K562 (cell line): ENCODE results near the gene DND1. TPM values are rescaled to one million over a fixed set of nuclear protein-coding genes. Genes with fewer than 3 reads are reported as not detected.
A peak's percentile ranks its signal among the peaks of the same experiment; 100 is the strongest.

ENCODE experiments used
- AFF1 ChIP-seq, 2 experiments: fragments of 450-650 bp; IDR thresholded peaks; 2 replicates each; pipeline ENCODE4 v1.6.1; 2018; ENCODE audit warnings: mild to moderate bottlenecking in 2 of 2, low read depth in 1 of 2; ENCODE audit not compliant: partially characterized antibody in 2 of 2
- CREB3L1 ChIP-seq: fragments of 450-650 bp; IDR thresholded peaks from 2 replicates; pipeline ENCODE4 v1.6.1; 2014; ENCODE audit warnings: low read depth, mild to moderate bottlenecking, moderate library complexity, borderline replicate concordance
- DMBX1 ChIP-seq: fragments of 250-450 bp; sonication (Bioruptor Pico); IDR thresholded peaks from 2 replicates; pipeline ENCODE4 v1.8.0; 2022; ENCODE audit warnings: inconsistent platforms, mild to moderate bottlenecking, moderate library complexity, borderline replicate concordance
- ELF4 ChIP-seq: fragments of 450-650 bp; formaldehyde crosslinking; IDR thresholded peaks from 2 replicates; pipeline ENCODE4 v1.4.0; 2022; ENCODE audit warnings: missing genetic modification characterization
- ETV6 ChIP-seq, 3 experiments: fragments of 150-350 bp in 1 of 3; sonication (generic) in 1 of 3; formaldehyde crosslinking in 1 of 3; IDR thresholded peaks; 2 replicates each; pipeline versions ENCODE4 v1.6.1 to v1.8.0; 2014 to 2022; ENCODE audit warnings: borderline replicate concordance in 2 of 3, low read depth in 2 of 3, antibody characterized with exemption in 1 of 3, low read length in 1 of 3, mild to moderate bottlenecking in 1 of 3, missing genetic modification reagents in 1 of 3
- ID3 ChIP-seq, 2 experiments: fragments of 250-450 bp in 1 of 2; fragments of 450-650 bp in 1 of 2; sonication (Bioruptor Pico) in 1 of 2; IDR thresholded peaks; 2 replicates each; pipeline versions ENCODE4 v1.6.1 to v1.8.0; 2016 to 2021; ENCODE audit warnings: mild to moderate bottlenecking in 2 of 2, moderate library complexity in 2 of 2, missing compliant biosample characterization in 1 of 2, missing genetic modification characterization in 1 of 2
- MITF ChIP-seq: IDR thresholded peaks from 2 replicates; pipeline ENCODE4 v1.6.1; 2014; ENCODE audit warnings: antibody characterized with exemption
- NKRF ChIP-seq: fragments of 450-650 bp; IDR thresholded peaks from 2 replicates; pipeline ENCODE4 v1.6.1; 2016; ENCODE audit warnings: borderline replicate concordance
- NR0B1 ChIP-seq: fragments of 450-650 bp; IDR thresholded peaks from one replicate; pipeline ENCODE4 v1.6.1; 2018; ENCODE audit warnings: mild to moderate bottlenecking, moderate library complexity; ENCODE audit not compliant: partially characterized antibody
- VEZF1 ChIP-seq: fragments of 200-800 bp; sonication (Bioruptor generic); IDR thresholded peaks from 2 replicates; pipeline ENCODE4 v1.6.1; 2017; ENCODE audit warnings: missing genetic modification characterization, missing compliant biosample characterization
- polyA plus RNA-seq, 8 experiments: library from polyadenylated mRNA; depleted of rRNA in 4 of 8; stranded (reverse) in 5 of 8; unstranded in 3 of 8; fragments of >200 nt; fragmentation: Nextera tagmentation in 2 of 8; fragmentation: Illumina TruSeq in 1 of 8; extraction: Ambion mirVana in 2 of 8; extraction: Trizol in 1 of 8; gene quantifications; 2 replicates each; pipeline versions ENCODE4 v1.2.1 to v1.2.3, GENCODE V29; 2011 to 2014; ENCODE audit warnings: inconsistent platforms in 1 of 8, missing spikeins in 1 of 8
- total RNA-seq, 7 experiments: library from RNA; depleted of rRNA in 6 of 7; stranded (reverse); fragments of >200 nt in 6 of 7; fragmentation: Illumina TruSeq in 2 of 7; extraction: Trizol in 2 of 7; gene quantifications; 2 replicates each; pipeline versions ENCODE4 v1.2.1 to v1.2.3, GENCODE V29; 2011 to 2021; ENCODE audit warnings: low replicate concordance in 1 of 7

The DND1 gene
- total and polyA plus RNA-seq, 9 of the 15 experiments (the other 6 are each of a cell fraction or from before 2014, with no cell fraction given): 0.37 to 2.0 (median 0.90) TPM; not detected in 3

- TF ChIP-seq AFF1 (IDR thresholded peaks at IDR 0.05; ENCODE audit: low read depth in 1 of 2, partially characterized antibody in 2 of 2): peak; percentile 36 to 90
- TF ChIP-seq CREB3L1: no peak; the same call in 1 of the 2 replicates
- peak; percentile 57 for TF ChIP-seq NKRF
- TF ChIP-seq ELF4: no peak
- no peak for TF ChIP-seq DMBX1
- no peak for TF ChIP-seq NR0B1
- TF ChIP-seq MITF: no peak
- no peak for TF ChIP-seq ID3 (CRISPR knock-in tag; IDR thresholded peaks at IDR 0.05)
- TF ChIP-seq ID3 (tag; IDR thresholded peaks at IDR 0.05): peak; percentile 77
- TF ChIP-seq VEZF1 (CRISPR knock-in tag): peak; percentile 44; the same call in 1 of the 2 replicates
- peak in 1 of 2 experiments; percentile 54; a peak in 2 of 4 replicates for TF ChIP-seq ETV6 (IDR thresholded peaks at IDR 0.05; ENCODE audit: borderline replicate concordance in 1 of 2, low read depth in 2 of 2, low read length in 1 of 2)
- TF ChIP-seq ETV6 (CRISPR knock-in tag; IDR thresholded peaks at IDR 0.05; ENCODE audit: borderline replicate concordance): no peak
These were observed 37.6 kb upstream of the DND1 start (continued) for GRCh38 chr5:140710899-140711552.
